Measurements from ENCODE around the gene EFS. TPM values are rescaled to one million over a fixed set of nuclear protein-coding genes. Genes with fewer than 3 reads are reported as not detected.

The EFS gene
- polyA plus RNA-seq, 3 donors = not detected

DNA sequence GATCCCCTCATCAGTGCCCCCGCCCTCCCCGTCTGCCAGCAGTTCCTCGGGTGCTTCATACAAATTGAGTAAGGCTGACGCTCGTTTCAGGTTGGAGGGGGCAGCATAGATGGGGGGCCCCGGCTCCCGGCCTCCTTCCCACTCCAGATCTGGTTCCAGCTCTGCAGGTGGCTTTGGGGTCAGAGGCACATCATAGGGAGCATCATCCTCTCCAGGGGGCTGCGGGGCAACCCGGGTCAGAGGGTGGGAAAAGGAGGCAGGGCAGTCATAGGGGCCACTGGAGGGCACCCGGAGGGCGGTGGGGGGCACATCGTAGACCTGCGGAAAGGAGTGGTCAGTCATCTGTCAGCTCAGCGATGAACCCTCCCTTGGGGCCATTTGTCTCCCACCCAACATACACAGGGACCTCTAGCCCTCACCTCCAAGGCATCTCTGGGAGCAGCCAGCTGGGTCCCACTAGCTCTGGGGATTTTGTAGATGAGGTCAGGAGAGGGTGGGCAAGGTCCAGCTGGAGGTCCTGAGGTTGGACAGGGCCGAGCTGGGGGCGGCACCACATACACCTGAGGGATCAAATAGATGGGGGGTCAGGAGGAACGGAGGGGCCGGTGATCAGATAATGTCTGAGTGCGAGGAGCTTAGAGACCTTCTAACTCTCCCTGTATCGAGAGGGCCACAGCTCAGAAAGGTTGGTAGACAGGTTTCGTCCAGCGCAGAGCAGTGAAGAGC is 5.1 kb downstream of the EFS start:
- 94% methylated on average over 15 of the region's 22 CpGs for WGBS (ENCODE audit: insufficient coverage)
- no peak overlapping the region for H3K27ac Mint-ChIP-seq
- H3K4me2 ChIP-seq (replicated peaks; ENCODE audit: extremely low read depth, low read length, poor library complexity, severe bottlenecking) = no peak overlapping the region

DNA sequence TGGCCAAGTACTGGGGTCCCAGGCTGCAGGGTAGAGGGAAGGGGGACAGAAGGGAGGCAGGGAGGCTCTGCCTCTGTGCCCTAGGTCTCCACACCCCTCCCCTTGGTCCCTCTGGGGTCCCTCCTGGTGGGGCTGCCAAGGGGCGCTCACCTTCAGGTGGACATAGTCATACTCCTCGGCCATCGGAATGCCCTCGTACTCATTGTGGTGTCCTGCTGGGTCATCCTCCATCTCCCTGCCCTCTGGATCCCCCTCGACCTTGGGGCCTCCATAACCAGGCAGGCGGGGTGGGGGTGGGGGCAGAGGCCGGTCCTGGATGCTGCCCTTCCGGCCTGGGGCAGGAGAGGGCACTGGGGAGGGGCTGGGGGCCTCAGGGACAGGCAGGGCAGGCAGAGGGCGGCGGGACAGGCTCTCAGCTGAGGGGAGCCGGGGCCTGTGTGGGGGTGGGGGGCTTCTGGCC is 5.8 kb downstream of the EFS start:
- Histone ChIP-seq H3K9me3 (replicated peaks in 1 of 2; ENCODE audit: control insufficient read depth in 1 of 2, insufficient read depth in 1 of 2, low read length in 2 of 2) (no peaks in the 10 kb centered on the region), H3K27me3 (ENCODE audit: control insufficient read depth in 2 of 2, insufficient read depth in 2 of 2, low read length in 2 of 2) (peaks cover 8 to 36% of the 10 kb centered on the region in 2 donors), H3K4me3 (replicated peaks in 1 of 3; ENCODE audit: low read depth in 2 of 3, low read length in 3 of 3) (no peak overlapping the region), H3K79me2 (ENCODE audit: insufficient read depth, low read length) (no peaks in the 10 kb centered on the region), H3K9ac (ENCODE audit: insufficient read depth, low read length, poor library complexity, severe bottlenecking) (no peak overlapping the region), H3K27ac (ENCODE audit: low read depth in 1 of 2, low read length in 2 of 2) (no peak overlapping the region), H2AFZ (ENCODE audit: insufficient read depth, low read depth, low read length, poor library complexity, severe bottlenecking) (no peak overlapping the region), H3K4me2 (replicated peaks; ENCODE audit: extremely low read depth, low read length, poor library complexity, severe bottlenecking) (no peak overlapping the region), H3K4me1 (ENCODE audit: control insufficient read depth in 1 of 2, insufficient read depth in 2 of 2, low read length in 2 of 2) (no peaks in the 10 kb centered on the region), H3K36me3 (replicated peaks in 1 of 2; ENCODE audit: control insufficient read depth in 1 of 2, insufficient read depth in 2 of 2, low read length in 2 of 2) (no peaks in the 10 kb centered on the region), H4K20me1 (ENCODE audit: insufficient read depth, low read length) (no peaks in the 10 kb centered on the region)
- no peaks in the 10 kb centered on the region for H3K36me3 Mint-ChIP-seq
- no peak overlapping the region for H3K27ac Mint-ChIP-seq
- H3K9me3 Mint-ChIP-seq = peaks cover 0 to 3% (median 0%) of the 10 kb centered on the region in 7 donors
- WGBS (ENCODE audit: insufficient coverage) = 100% methylated on average over 1 of the region's 11 CpGs
- no peak for DNase-seq
- H3K4me3 Mint-ChIP-seq = no peak overlapping the region
- TF ChIP-seq, protein P1, sequence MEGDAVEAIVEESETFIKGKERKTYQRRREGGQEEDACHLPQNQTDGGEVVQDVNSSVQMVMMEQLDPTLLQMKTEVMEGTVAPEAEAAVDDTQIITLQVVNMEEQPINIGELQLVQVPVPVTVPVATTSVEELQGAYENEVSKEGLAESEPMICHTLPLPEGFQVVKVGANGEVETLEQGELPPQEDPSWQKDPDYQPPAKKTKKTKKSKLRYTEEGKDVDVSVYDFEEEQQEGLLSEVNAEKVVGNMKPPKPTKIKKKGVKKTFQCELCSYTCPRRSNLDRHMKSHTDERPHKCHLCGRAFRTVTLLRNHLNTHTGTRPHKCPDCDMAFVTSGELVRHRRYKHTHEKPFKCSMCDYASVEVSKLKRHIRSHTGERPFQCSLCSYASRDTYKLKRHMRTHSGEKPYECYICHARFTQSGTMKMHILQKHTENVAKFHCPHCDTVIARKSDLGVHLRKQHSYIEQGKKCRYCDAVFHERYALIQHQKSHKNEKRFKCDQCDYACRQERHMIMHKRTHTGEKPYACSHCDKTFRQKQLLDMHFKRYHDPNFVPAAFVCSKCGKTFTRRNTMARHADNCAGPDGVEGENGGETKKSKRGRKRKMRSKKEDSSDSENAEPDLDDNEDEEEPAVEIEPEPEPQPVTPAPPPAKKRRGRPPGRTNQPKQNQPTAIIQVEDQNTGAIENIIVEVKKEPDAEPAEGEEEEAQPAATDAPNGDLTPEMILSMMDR (IDR thresholded peaks at IDR 0.05) = no peak
- H3K27me3 Mint-ChIP-seq (ENCODE audit: low read depth in 3 of 3) = peaks cover 25 to 31% (median 30%) of the 10 kb centered on the region in 3 donors
- H3K4me1 Mint-ChIP-seq = no peaks in the 10 kb centered on the region
- intact Hi-C loops (cut with micrococcal nuclease) = no loop called here

More for the DNA sequence above, 5.1 kb downstream of the EFS start:
- Histone ChIP-seq H3K27me3 (ENCODE audit: control insufficient read depth in 2 of 2, insufficient read depth in 2 of 2, low read length in 2 of 2) (peaks cover 9 to 36% of the 10 kb centered on the region in 2 donors), H3K36me3 (replicated peaks in 1 of 2; ENCODE audit: control insufficient read depth in 1 of 2, insufficient read depth in 2 of 2, low read length in 2 of 2) (no peaks in the 10 kb centered on the region), H3K4me3 (replicated peaks in 1 of 3; ENCODE audit: low read depth in 2 of 3, low read length in 3 of 3) (no peak overlapping the region), H4K20me1 (ENCODE audit: insufficient read depth, low read length) (no peaks in the 10 kb centered on the region), H3K9me3 (replicated peaks in 1 of 2; ENCODE audit: control insufficient read depth in 1 of 2, insufficient read depth in 1 of 2, low read length in 2 of 2) (no peaks in the 10 kb centered on the region), H2AFZ (ENCODE audit: insufficient read depth, low read depth, low read length, poor library complexity, severe bottlenecking) (no peak overlapping the region), H3K9ac (ENCODE audit: insufficient read depth, low read length, poor library complexity, severe bottlenecking) (no peak overlapping the region), H3K27ac (ENCODE audit: low read depth in 1 of 2, low read length in 2 of 2) (no peak overlapping the region), H3K79me2 (ENCODE audit: insufficient read depth, low read length) (no peaks in the 10 kb centered on the region), H3K4me1 (ENCODE audit: control insufficient read depth in 1 of 2, insufficient read depth in 2 of 2, low read length in 2 of 2) (no peaks in the 10 kb centered on the region)
- intact Hi-C loops (cut with micrococcal nuclease) = no loop called here
- H3K4me3 Mint-ChIP-seq = no peak overlapping the region
- peaks cover 26 to 31% (median 30%) of the 10 kb centered on the region in 3 donors for H3K27me3 Mint-ChIP-seq (ENCODE audit: low read depth in 3 of 3)
- H3K36me3 Mint-ChIP-seq = peaks cover 0 to under 1% of the 10 kb centered on the region in 2 donors
- H3K9me3 Mint-ChIP-seq = peaks cover 0 to 7% (median 0%) of the 10 kb centered on the region in 7 donors
- no peak for DNase-seq
- peaks cover 1% of the 10 kb centered on the region for H3K4me1 Mint-ChIP-seq
- TF ChIP-seq, protein P1 (IDR thresholded peaks at IDR 0.05) = no peak

All from CD14-positive monocyte (primary cell).